ENCODE measurements around the gene IRF2BPL. TPM values are rescaled to one million over a fixed set of nuclear protein-coding genes. Genes with fewer than 3 reads are reported as not detected.
A peak's percentile ranks its signal among the peaks of the same experiment; 100 is the strongest.

Gene IRF2BPL
- total RNA-seq, 2 donors from 2014 or later: 26.7 to 52.1 TPM

GRCh38 chr14:77000340-77001270 is 27.9 kb downstream of the IRF2BPL start:
- Histone ChIP-seq H3K9me3 (no peaks in the 10 kb centered on the region), H3K27ac (peak overlapping the region in 1 of 4 donors; percentile 18), H3K4me3 (no peak overlapping the region), H3K36me3 (replicated peaks in 1 of 2; ENCODE audit: insufficient read depth in 1 of 2, low read depth in 2 of 2) (no peaks in the 10 kb centered on the region), H3K27me3 (no peaks in the 10 kb centered on the region), H3K4me1 (peaks cover 49% of the 10 kb centered on the region)
- ATAC-seq (no peak), DNase-seq (peak in 1 of 4 donors; percentile 32)
- intact Hi-C loops (cut with DNase I): loop anchor here (5.0 kb wide), 1 partner anchor 38 kb away; no protein-coding TSS in a partner anchor
- WGBS, 2 donors: 67 to 86% methylated on average over 29 to 33 of the region's 33 CpGs
- TF ChIP-seq CTCF (IDR thresholded peaks at IDR 0.05): no peak
- no peak for TF ChIP-seq POLR2A (IDR thresholded peaks at IDR 0.05)

GRCh38 chr14:76998910-76999309 is 29.6 kb downstream of the IRF2BPL start:
- H3K36me3 ChIP-seq (replicated peaks in 1 of 2; ENCODE audit: insufficient read depth in 1 of 2, low read depth in 2 of 2): no peaks in the 10 kb centered on the region
- 79% methylated on average over 3 of the region's 3 CpGs; no CpG with 5 or more reads in 1 of the 2 donors for WGBS, 2 donors
- ATAC-seq (no peak), DNase-seq (no peak)
- no peaks in the 10 kb centered on the region for H3K27me3 ChIP-seq
- no peak overlapping the region for H3K27ac ChIP-seq
- H3K4me3 ChIP-seq: no peak overlapping the region
- H3K4me1 ChIP-seq: peaks cover 39% of the 10 kb centered on the region
- no peaks in the 10 kb centered on the region for H3K9me3 ChIP-seq
- no peak for TF ChIP-seq POLR2A (IDR thresholded peaks at IDR 0.05)
- no peak for TF ChIP-seq CTCF (IDR thresholded peaks at IDR 0.05)
- intact Hi-C loops (cut with DNase I): no loop called here

- no peaks in the 10 kb centered on the region for H3K27me3 ChIP-seq
- no peaks in the 10 kb centered on the region for H3K9me3 ChIP-seq
- peak overlapping the region in 3 of 4 donors; percentile 38 to 50 (median 41) for H3K27ac ChIP-seq
- no peak for TF ChIP-seq CTCF (IDR thresholded peaks at IDR 0.05)
- no peak for TF ChIP-seq POLR2A (IDR thresholded peaks at IDR 0.05)
- no peaks in the 10 kb centered on the region for H3K36me3 ChIP-seq (replicated peaks in 1 of 2; ENCODE audit: insufficient read depth in 1 of 2, low read depth in 2 of 2)
- H3K4me3 ChIP-seq: no peak overlapping the region
- H3K4me1 ChIP-seq: peaks cover 28% of the 10 kb centered on the region
- ATAC-seq: no peak
- no peak for DNase-seq
- intact Hi-C loops (cut with DNase I): no loop called here
- WGBS, 2 donors: 77 to 81% methylated on average over 6 of the region's 6 CpGs
These were observed 31.1 kb downstream of the IRF2BPL start for GRCh38 chr14:76997257-76997970.

GRCh38 chr14:76996563-76997146 is 31.9 kb downstream of the IRF2BPL start:
- no peak for TF ChIP-seq CTCF (IDR thresholded peaks at IDR 0.05)
- H3K4me1 ChIP-seq: peaks cover 28% of the 10 kb centered on the region
- H3K27ac ChIP-seq: peak overlapping the region in 3 of 4 donors; percentile 38 to 50 (median 41)
- H3K36me3 ChIP-seq (replicated peaks in 1 of 2; ENCODE audit: insufficient read depth in 1 of 2, low read depth in 2 of 2): no peaks in the 10 kb centered on the region
- ATAC-seq: peak; percentile 43
- intact Hi-C loops (cut with DNase I): no loop called here
- DNase-seq: no peak
- H3K27me3 ChIP-seq: no peaks in the 10 kb centered on the region
- no peak overlapping the region for H3K4me3 ChIP-seq
- WGBS, 2 donors: 42 to 58% methylated on average over 2 of the region's 2 CpGs
- H3K9me3 ChIP-seq: no peaks in the 10 kb centered on the region

All from body of pancreas (tissue), 4 donors.